Suprapubic skin (tissue), 3 donors: ENCODE results near the gene PPP1CC.

Experiments used
- POLR2A ChIP-seq, 2 donors: fragments of 450-650 bp; IDR thresholded peaks; one replicate each; pipeline ENCODE4 v1.6.1; 2017; ENCODE audit warnings: antibody characterized with exemption in 2 of 2, mild to moderate bottlenecking in 2 of 2, moderate library complexity in 2 of 2
- TF ChIP-seq, protein P1 (sequence below), 2 donors: fragments of 200-600 bp in 1 of 2; fragments of 450-650 bp in 1 of 2; sonication (generic) in 1 of 2; IDR thresholded peaks; one replicate each; pipeline ENCODE4 v1.5.1; 2016 to 2019; ENCODE audit warnings: antibody characterized with exemption in 2 of 2, mild to moderate bottlenecking in 1 of 2, moderate library complexity in 1 of 2

DNA sequence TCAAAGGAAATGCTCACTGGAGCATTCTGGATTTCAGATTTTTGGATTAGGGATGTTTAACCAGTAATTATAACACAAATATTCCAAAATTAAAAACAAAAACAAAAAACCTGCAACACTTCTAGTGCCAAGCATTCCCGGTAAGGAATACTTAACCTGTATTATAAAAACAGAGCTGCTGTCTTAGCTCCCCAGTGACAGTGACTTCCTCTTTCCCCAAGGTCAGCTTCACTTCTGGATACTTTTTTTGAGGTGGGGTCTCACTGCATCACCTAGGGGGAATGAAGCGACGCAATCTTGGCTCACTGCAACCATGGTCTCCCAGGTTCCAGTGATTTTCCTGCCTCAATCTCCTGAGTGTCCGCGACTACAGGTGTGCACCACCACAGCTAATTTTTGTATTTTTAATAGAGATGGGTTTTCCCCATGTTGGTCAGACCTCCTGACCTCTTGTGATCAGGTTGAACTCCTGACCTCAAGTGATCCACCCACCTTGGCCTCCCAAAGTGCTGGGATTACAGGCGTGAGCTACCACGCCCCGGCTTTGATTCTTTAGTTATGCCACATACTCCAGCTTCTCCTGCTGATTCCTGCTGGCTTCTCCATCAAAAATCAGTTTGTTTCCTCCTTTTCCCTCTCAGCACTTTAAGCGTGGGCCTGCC lies 15.9 kb downstream of the PPP1CC start:
- TF ChIP-seq, protein P1, sequence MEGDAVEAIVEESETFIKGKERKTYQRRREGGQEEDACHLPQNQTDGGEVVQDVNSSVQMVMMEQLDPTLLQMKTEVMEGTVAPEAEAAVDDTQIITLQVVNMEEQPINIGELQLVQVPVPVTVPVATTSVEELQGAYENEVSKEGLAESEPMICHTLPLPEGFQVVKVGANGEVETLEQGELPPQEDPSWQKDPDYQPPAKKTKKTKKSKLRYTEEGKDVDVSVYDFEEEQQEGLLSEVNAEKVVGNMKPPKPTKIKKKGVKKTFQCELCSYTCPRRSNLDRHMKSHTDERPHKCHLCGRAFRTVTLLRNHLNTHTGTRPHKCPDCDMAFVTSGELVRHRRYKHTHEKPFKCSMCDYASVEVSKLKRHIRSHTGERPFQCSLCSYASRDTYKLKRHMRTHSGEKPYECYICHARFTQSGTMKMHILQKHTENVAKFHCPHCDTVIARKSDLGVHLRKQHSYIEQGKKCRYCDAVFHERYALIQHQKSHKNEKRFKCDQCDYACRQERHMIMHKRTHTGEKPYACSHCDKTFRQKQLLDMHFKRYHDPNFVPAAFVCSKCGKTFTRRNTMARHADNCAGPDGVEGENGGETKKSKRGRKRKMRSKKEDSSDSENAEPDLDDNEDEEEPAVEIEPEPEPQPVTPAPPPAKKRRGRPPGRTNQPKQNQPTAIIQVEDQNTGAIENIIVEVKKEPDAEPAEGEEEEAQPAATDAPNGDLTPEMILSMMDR (IDR thresholded peaks at IDR 0.05), result no peak
- no peak for TF ChIP-seq POLR2A (IDR thresholded peaks at IDR 0.05)
